SK-N-SH treated with all-trans-retinoic acid at 6 μM for 48 hours (cell line): ENCODE measurements around the gene SLC10A6.

Experiments
- CREB5 ChIP-seq: fragments of 250-450 bp; sonication (Bioruptor Pico); IDR thresholded peaks from 2 replicates; pipeline ENCODE4 v1.5.1; 2020; ENCODE audit warnings: low read depth, mild to moderate bottlenecking, moderate library complexity
- CSRNP3 ChIP-seq: fragments of 250-450 bp; sonication (Bioruptor Pico); IDR thresholded peaks from 2 replicates; pipeline ENCODE4 v1.5.1; 2021; ENCODE audit warnings: mild to moderate bottlenecking, moderate library complexity
- ESRRG ChIP-seq: fragments of 250-450 bp; sonication (Bioruptor Pico); IDR thresholded peaks from 2 replicates; pipeline ENCODE4 v1.6.1; 2021; ENCODE audit warnings: mild to moderate bottlenecking
- ISL1 ChIP-seq: fragments of 250-450 bp; sonication (Bioruptor Pico); IDR thresholded peaks from 2 replicates; pipeline ENCODE4 v2.1.2; 2022; ENCODE audit warnings: mild to moderate bottlenecking, moderate library complexity
- PATZ1 ChIP-seq: fragments of 250-450 bp; sonication (Bioruptor Pico); IDR thresholded peaks from 2 replicates; pipeline ENCODE4 v1.8.0; 2020; ENCODE audit warnings: mild to moderate bottlenecking, moderate library complexity, borderline replicate concordance
- POU6F1 ChIP-seq: fragments of 250-450 bp; sonication (Bioruptor Pico); IDR thresholded peaks from 2 replicates; pipeline ENCODE4 v1.8.0; 2021; ENCODE audit warnings: low read depth, mild to moderate bottlenecking, moderate library complexity, borderline replicate concordance
- TCF4 ChIP-seq: fragments of 250-450 bp; sonication (Bioruptor Pico); IDR thresholded peaks from 2 replicates; pipeline ENCODE4 v1.8.0; 2021; ENCODE audit warnings: mild to moderate bottlenecking, moderate library complexity, borderline replicate concordance
- TSHZ2 ChIP-seq: fragments of 250-450 bp; sonication (Bioruptor Pico); IDR thresholded peaks from 2 replicates; pipeline ENCODE4 v1.5.0; 2020; ENCODE audit warnings: mild to moderate bottlenecking, moderate library complexity
- ZNF70 ChIP-seq: fragments of 450-650 bp; formaldehyde crosslinking; IDR thresholded peaks from 2 replicates; pipeline ENCODE4 v1.5.0; 2020; ENCODE audit warnings: mild to moderate bottlenecking, moderate library complexity

- no peak for TF ChIP-seq TCF4 (CRISPR knock-in tag)
- no peak for TF ChIP-seq CSRNP3
- no peak for TF ChIP-seq ESRRG (CRISPR knock-in tag)
- no peak for TF ChIP-seq CREB5 (CRISPR knock-in tag)
- no peak for TF ChIP-seq TSHZ2 (CRISPR knock-in tag)
- no peak for TF ChIP-seq ZNF70
- TF ChIP-seq ISL1: no peak
- no peak for TF ChIP-seq PATZ1 (CRISPR knock-in tag)
- no peak for TF ChIP-seq POU6F1 (CRISPR knock-in tag)
Observed at GRCh38 chr4:86825511-86825910, 23.7 kb downstream of the SLC10A6 start.
